HCT116 (cell line): ENCODE results near the gene XPNPEP1.

Experiments used
- CTCF ChIP-seq, 3 experiments: fragments of 200-600 bp in 1 of 3; sonication (generic) in 1 of 3; IDR thresholded peaks in 2 of 3; conservative IDR thresholded peaks in 1 of 3; 2 replicates each; pipeline ENCODE4 v1.5.1; 2012 to 2017; ENCODE audit warnings: low read depth in 2 of 3, low read length in 2 of 3, antibody characterized with exemption in 1 of 3, borderline replicate concordance in 1 of 3, control low read depth in 1 of 3, mild to moderate bottlenecking in 1 of 3, mixed read lengths in 1 of 3, mixed run types in 1 of 3, moderate library complexity in 1 of 3; ENCODE audit not compliant: insufficient read depth in 1 of 3
- EZH2phosphoT487 ChIP-seq: fragments of 200-600 bp; IDR thresholded peaks from 2 replicates; pipeline ENCODE4 v1.6.1; 2018; ENCODE audit warnings: antibody characterized with exemption, borderline replicate concordance
- POLR2AphosphoS5 ChIP-seq: IDR thresholded peaks from 2 replicates; pipeline ENCODE4 v1.6.1; 2011; ENCODE audit warnings: mild to moderate bottlenecking, low read depth, low read length, moderate library complexity
- TCF7L2 ChIP-seq: IDR thresholded peaks from 2 replicates; pipeline ENCODE4 v1.7.0; 2011; ENCODE audit warnings: borderline replicate concordance, inconsistent platforms; ENCODE audit not compliant: insufficient read depth, insufficient read length; ENCODE audit errors: extremely low read depth

GRCh38 chr10:109898666-109899355 lies 24.5 kb downstream of the XPNPEP1 start:
- TF ChIP-seq TCF7L2 (no peak), POLR2AphosphoS5 (no peak), CTCF (IDR thresholded peaks at IDR 0.05 in 2 of 3, conservative IDR thresholded peaks at IDR 0.05 in 1 of 3; ENCODE audit: borderline replicate concordance in 1 of 3, insufficient read depth in 1 of 3, low read depth in 2 of 3, low read length in 2 of 3) (no peak), EZH2phosphoT487 (no peak)
